RWPE2 (cell line): ENCODE results near the gene VIM.
A peak's percentile ranks its signal among the peaks of the same experiment; 100 is the strongest.

Experiments
- ATAC-seq: fragments of 200-7000 bp; cut with Tn5 transposase; 3 replicates; pipeline ENCODE4 v1.9.1; 2021; ENCODE audit warnings: low read depth
- DNase-seq: peaks from one replicate; pipeline ENCODE4 v3.0.0-alpha.2; 2020; ENCODE audit warnings: low spot score
- H3K27ac ChIP-seq: fragments of 450-650 bp; 2 replicates; pipeline ENCODE4 v1.5.1; 2017; ENCODE audit warnings: mild to moderate bottlenecking; ENCODE audit not compliant: poor library complexity, severe bottlenecking
- H3K27me3 ChIP-seq: fragments of 250-450 bp; sonication (Bioruptor Pico); 2 replicates; pipeline ENCODE4 v1.5.1; 2021; ENCODE audit warnings: mild to moderate bottlenecking, moderate library complexity; ENCODE audit not compliant: insufficient read depth, poor library complexity, severe bottlenecking
- H3K36me3 ChIP-seq: fragments of 250-450 bp; sonication (Bioruptor Pico); 2 replicates; pipeline ENCODE4 v1.5.1; 2020; ENCODE audit warnings: low read depth, mild to moderate bottlenecking, moderate library complexity
- H3K4me1 ChIP-seq: fragments of 250-450 bp; sonication (Bioruptor Pico); 2 replicates; pipeline ENCODE4 v1.5.1; 2021; ENCODE audit warnings: mild to moderate bottlenecking, moderate library complexity; ENCODE audit not compliant: insufficient read depth, poor library complexity, severe bottlenecking
- H3K4me3 ChIP-seq: fragments of 250-450 bp; sonication (Bioruptor Pico); 2 replicates; pipeline ENCODE4 v1.5.1; 2021; ENCODE audit warnings: mild to moderate bottlenecking, moderate library complexity; ENCODE audit not compliant: severe bottlenecking
- H3K9me3 ChIP-seq: fragments of 250-450 bp; sonication (Bioruptor Pico); 2 replicates; pipeline ENCODE4 v1.5.1; 2021; ENCODE audit warnings: mild to moderate bottlenecking, moderate library complexity; ENCODE audit not compliant: severe bottlenecking
- TF ChIP-seq, protein P1 (sequence below): fragments of 450-650 bp; IDR thresholded peaks from one replicate; pipeline ENCODE4 v1.5.1; 2017; ENCODE audit warnings: mild to moderate bottlenecking, moderate library complexity; ENCODE audit not compliant: poor library complexity, severe bottlenecking

Gene VIM

DNA sequence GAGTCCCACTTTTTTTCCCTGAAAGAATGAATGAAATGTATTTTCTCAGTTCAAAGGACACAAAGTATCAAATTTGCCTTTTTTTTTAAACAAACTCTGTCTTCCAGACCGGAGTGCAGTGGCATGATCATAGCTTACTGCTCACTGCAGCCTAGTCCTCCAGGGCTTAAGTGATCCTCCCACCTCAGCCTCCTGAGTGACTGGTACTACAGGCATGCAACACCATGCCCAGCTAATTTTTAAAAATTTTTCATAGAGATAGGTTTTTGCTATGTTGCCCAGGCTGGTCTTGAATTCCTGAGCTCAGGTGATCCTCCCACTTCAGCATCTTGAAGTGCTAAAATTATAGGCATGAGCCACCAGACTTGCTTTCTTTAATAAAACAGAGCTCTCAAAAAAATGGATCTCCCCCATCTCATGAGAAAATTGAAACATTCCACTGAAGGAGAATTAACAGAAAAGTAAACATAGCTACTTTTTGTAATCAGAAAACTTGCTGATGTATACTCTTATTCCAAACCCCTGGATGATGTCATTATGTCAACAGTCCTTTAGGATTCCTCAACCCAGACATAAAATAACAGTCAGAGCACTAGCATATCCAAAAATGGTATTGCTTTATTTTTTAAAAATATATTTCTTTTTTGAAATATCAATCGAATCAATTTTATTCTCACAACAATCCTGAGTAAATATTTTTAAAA, 14.2 kb upstream of the VIM start:
- no peaks in the 10 kb centered on the region for H3K36me3 ChIP-seq
- DNase-seq = no peak
- no peaks in the 10 kb centered on the region for H3K9me3 ChIP-seq
- peak; percentile 52; the same call in 2 of the 3 replicates for ATAC-seq
- H3K4me3 ChIP-seq = no peak overlapping the region
- H3K27ac ChIP-seq = peak overlapping the region; percentile 98
- H3K27me3 ChIP-seq = no peaks in the 10 kb centered on the region
- TF ChIP-seq, protein P1, sequence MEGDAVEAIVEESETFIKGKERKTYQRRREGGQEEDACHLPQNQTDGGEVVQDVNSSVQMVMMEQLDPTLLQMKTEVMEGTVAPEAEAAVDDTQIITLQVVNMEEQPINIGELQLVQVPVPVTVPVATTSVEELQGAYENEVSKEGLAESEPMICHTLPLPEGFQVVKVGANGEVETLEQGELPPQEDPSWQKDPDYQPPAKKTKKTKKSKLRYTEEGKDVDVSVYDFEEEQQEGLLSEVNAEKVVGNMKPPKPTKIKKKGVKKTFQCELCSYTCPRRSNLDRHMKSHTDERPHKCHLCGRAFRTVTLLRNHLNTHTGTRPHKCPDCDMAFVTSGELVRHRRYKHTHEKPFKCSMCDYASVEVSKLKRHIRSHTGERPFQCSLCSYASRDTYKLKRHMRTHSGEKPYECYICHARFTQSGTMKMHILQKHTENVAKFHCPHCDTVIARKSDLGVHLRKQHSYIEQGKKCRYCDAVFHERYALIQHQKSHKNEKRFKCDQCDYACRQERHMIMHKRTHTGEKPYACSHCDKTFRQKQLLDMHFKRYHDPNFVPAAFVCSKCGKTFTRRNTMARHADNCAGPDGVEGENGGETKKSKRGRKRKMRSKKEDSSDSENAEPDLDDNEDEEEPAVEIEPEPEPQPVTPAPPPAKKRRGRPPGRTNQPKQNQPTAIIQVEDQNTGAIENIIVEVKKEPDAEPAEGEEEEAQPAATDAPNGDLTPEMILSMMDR = no peak
- H3K4me1 ChIP-seq = peaks cover 67% of the 10 kb centered on the region

DNA sequence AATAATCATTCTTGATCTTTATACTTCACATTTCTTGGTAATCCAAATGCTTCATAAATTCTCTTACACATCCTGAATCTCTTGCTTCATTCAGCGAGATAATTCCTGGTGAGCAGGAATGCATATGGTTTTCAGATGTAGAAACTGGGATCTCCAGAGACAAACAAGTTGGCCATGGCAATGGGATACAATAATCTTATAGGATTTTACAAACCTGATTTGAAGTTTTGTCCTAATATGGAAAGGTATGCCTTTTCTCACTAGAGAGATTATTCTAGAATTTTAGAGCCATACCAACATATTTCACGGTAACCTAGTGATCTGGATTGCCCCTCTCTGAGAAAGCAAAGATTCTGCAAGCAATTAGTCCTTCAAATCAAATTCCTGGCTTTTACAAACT, 13.5 kb upstream of the VIM start:
- TF ChIP-seq, protein P1 = no peak
- Histone ChIP-seq H3K4me1 (peaks cover 71% of the 10 kb centered on the region), H3K27ac (peak overlapping the region; percentile 98), H3K9me3 (no peaks in the 10 kb centered on the region), H3K27me3 (no peaks in the 10 kb centered on the region), H3K36me3 (no peaks in the 10 kb centered on the region), H3K4me3 (no peak overlapping the region)
- no peak for DNase-seq
- ATAC-seq = no peak

DNA sequence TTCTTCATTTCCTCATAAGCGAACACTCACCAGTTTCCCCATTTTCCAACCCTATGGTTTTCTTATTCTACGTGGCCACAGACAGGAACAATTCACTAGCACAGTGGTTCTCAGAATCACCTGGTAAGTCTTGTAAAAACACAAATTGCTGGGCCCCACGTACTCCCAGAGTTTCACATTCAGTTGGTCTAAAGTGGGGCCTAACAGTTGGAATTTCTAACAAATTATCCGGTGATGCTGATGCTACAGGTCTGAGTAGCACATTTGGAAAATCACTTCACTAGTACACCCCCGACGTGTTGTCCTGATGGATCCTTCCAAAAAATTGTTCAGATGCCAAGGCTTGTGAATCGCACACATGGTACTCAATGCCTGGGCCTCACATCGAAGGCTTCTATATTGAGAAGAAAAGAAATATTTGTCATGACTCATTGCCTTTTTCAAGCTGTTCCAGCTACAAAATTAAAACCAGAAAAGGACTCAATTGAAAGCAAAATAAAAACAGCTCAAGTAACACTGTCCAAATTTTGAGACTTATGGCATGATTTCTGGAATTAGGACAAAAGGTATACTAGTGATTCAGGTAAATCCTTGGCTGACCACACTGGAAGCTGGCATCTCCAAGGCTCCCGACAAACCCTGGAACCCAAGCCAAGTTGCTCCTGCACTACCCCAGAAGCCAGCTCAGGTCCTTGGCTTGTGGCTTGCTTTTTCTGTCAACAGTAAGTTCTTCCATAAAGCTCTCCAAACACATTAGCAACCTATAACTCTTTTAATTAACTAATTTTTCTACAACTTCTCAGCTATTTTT, 12.9 kb upstream of the VIM start:
- DNase-seq = no peak
- peak; percentile 59 for ATAC-seq
- TF ChIP-seq, protein P1 = no peak
- Histone ChIP-seq H3K36me3 (no peaks in the 10 kb centered on the region), H3K27me3 (no peaks in the 10 kb centered on the region), H3K27ac (peak overlapping the region; percentile 98), H3K4me3 (no peak overlapping the region), H3K9me3 (no peaks in the 10 kb centered on the region), H3K4me1 (peaks cover 64% of the 10 kb centered on the region)

DNA sequence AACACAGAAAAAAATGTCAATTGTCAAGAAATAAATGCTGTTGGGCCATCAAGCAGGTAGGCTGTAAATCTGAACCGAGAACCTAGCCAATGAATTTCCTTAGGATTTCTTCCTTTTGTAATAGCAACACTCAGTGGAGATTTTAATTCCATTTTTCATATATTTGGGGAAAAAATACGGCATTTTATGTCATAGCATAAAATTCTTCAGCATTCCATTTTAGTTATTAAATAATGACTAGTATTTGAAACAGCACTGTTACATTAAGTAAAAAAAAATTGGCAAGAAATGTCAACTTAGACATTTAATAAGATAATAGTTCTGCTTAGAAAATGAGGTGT, 12.3 kb upstream of the VIM start:
- no peaks in the 10 kb centered on the region for H3K36me3 ChIP-seq
- no peak for ATAC-seq
- TF ChIP-seq, protein P1 = no peak
- H3K27ac ChIP-seq = peak overlapping the region; percentile 98
- no peak overlapping the region for H3K4me3 ChIP-seq
- DNase-seq = no peak
- peaks cover 59% of the 10 kb centered on the region for H3K4me1 ChIP-seq
- no peaks in the 10 kb centered on the region for H3K27me3 ChIP-seq
- no peaks in the 10 kb centered on the region for H3K9me3 ChIP-seq
